ENCODE measurements around the gene CTIF.

The CTIF gene

GRCh38 chr18:48575658-48576456 is 37.0 kb downstream of the CTIF start:
- no peak for DNase-seq (ENCODE audit: low read depth)

- DNase-seq (ENCODE audit: low read depth) = no peak
These were observed 37.6 kb downstream of the CTIF start for GRCh38 chr18:48576457-48576771.

GRCh38 chr18:48577478-48578190 is 38.8 kb downstream of the CTIF start:
- DNase-seq (ENCODE audit: low read depth) = no peak

GRCh38 chr18:48578289-48578688 is 39.5 kb downstream of the CTIF start:
- DNase-seq (ENCODE audit: low read depth) = no peak

GRCh38 chr18:48580066-48580465 is 41.2 kb downstream of the CTIF start:
- DNase-seq (ENCODE audit: low read depth) = no peak

- DNase-seq (ENCODE audit: low read depth) = no peak
These were observed 42.0 kb downstream of the CTIF start for GRCh38 chr18:48580782-48581181.

- no peak for DNase-seq (ENCODE audit: low read depth)
These were observed 42.4 kb downstream of the CTIF start for GRCh38 chr18:48581206-48581605.

- DNase-seq (ENCODE audit: low read depth) = no peak
These were observed 43.1 kb downstream of the CTIF start for GRCh38 chr18:48581941-48582340.

- no peak for DNase-seq (ENCODE audit: low read depth)
These were observed 44.1 kb downstream of the CTIF start for GRCh38 chr18:48582946-48583345.

- no peak for DNase-seq (ENCODE audit: low read depth)
These were observed 44.7 kb downstream of the CTIF start for GRCh38 chr18:48583573-48583972.

- no peak for DNase-seq (ENCODE audit: low read depth)
These were observed 51.1 kb downstream of the CTIF start for GRCh38 chr18:48589797-48590519.

GRCh38 chr18:48590678-48591077 is 51.8 kb downstream of the CTIF start:
- DNase-seq (ENCODE audit: low read depth) = no peak

- no peak for DNase-seq (ENCODE audit: low read depth)
These were observed 53.8 kb downstream of the CTIF start for GRCh38 chr18:48592540-48593171.

- DNase-seq (ENCODE audit: low read depth) = no peak
These were observed 55.8 kb downstream of the CTIF start for GRCh38 chr18:48594471-48595094.

- DNase-seq (ENCODE audit: low read depth) = no peak
These were observed 56.9 kb downstream of the CTIF start for GRCh38 chr18:48595703-48596218.

GRCh38 chr18:48597110-48597509 is 58.3 kb downstream of the CTIF start:
- DNase-seq (ENCODE audit: low read depth) = no peak

GRCh38 chr18:48597671-48598070 is 58.8 kb downstream of the CTIF start:
- no peak for DNase-seq (ENCODE audit: low read depth)

GRCh38 chr18:48599391-48599790 is 60.6 kb downstream of the CTIF start:
- DNase-seq (ENCODE audit: low read depth) = no peak

- no peak for DNase-seq (ENCODE audit: low read depth)
These were observed 61.2 kb downstream of the CTIF start for GRCh38 chr18:48600046-48600445.

- no peak for DNase-seq (ENCODE audit: low read depth)
These were observed 61.7 kb downstream of the CTIF start for GRCh38 chr18:48600456-48601090.

- no peak for DNase-seq (ENCODE audit: low read depth)
These were observed 62.5 kb downstream of the CTIF start for GRCh38 chr18:48601343-48601742.
